ENCODE measurements around the gene ITPR3.

The ITPR3 gene

GRCh38 chr6:33705268-33705885 lies 84.3 kb downstream of the ITPR3 start:
- no peak for DNase-seq

GRCh38 chr6:33705955-33706725 lies 85.0 kb downstream of the ITPR3 start:
- DNase-seq, result no peak

- no peak for DNase-seq
Observed at GRCh38 chr6:33707771-33708170, 86.6 kb downstream of the ITPR3 start.

GRCh38 chr6:33708516-33709204 lies 87.5 kb downstream of the ITPR3 start:
- DNase-seq, result no peak

GRCh38 chr6:33709605-33710295 lies 88.6 kb downstream of the ITPR3 start:
- DNase-seq, result no peak

- no peak for DNase-seq
Observed at GRCh38 chr6:33710296-33711121, 89.4 kb downstream of the ITPR3 start.

- DNase-seq, result peak; percentile 98
Observed at GRCh38 chr6:33711140-33712129, 90.3 kb downstream of the ITPR3 start, which contains the start of gene UQCC2. TSS of gene UQCC2 (minus strand) at chr6:33711700. CDS start at chr6:33711686, 14 bp downstream.

- no peak for DNase-seq
Observed at GRCh38 chr6:33712914-33713313, 91.8 kb downstream of the ITPR3 start.

GRCh38 chr6:33713786-33714185 lies 92.7 kb downstream of the ITPR3 start:
- no peak for DNase-seq

- no peak for DNase-seq
Observed at GRCh38 chr6:33714385-33715040, 93.4 kb downstream of the ITPR3 start.

GRCh38 chr6:33716379-33716778 lies 95.3 kb downstream of the ITPR3 start:
- DNase-seq, result no peak

GRCh38 chr6:33716890-33717632 lies 95.9 kb downstream of the ITPR3 start:
- no peak for DNase-seq

- no peak for DNase-seq
Observed at GRCh38 chr6:33717934-33718455, 96.9 kb downstream of the ITPR3 start.

- no peak for DNase-seq
Observed at GRCh38 chr6:33718713-33719112, 97.6 kb downstream of the ITPR3 start.

GRCh38 chr6:33719326-33719987 lies 98.3 kb downstream of the ITPR3 start:
- no peak for DNase-seq

- no peak for DNase-seq
Observed at GRCh38 chr6:33720998-33721397, 99.9 kb downstream of the ITPR3 start.

- DNase-seq, result no peak
Observed at GRCh38 chr6:33721508-33721907, 100.4 kb downstream of the ITPR3 start.

- no peak for DNase-seq
Observed at GRCh38 chr6:33722103-33722623, 101.0 kb downstream of the ITPR3 start.
